Thyroid gland (tissue), 4 donors: Measurements from ENCODE around the gene PARP9.

Experiments
- CTCF ChIP-seq, 6 experiments: fragments of 200-600 bp in 3 of 6; fragments of 450-650 bp in 3 of 6; sonication (generic) in 3 of 6; IDR thresholded peaks; one replicate each; pipeline ENCODE4 v1.5.1; 2016 to 2019; ENCODE audit warnings: antibody characterized with exemption in 6 of 6, mild to moderate bottlenecking in 2 of 6, inconsistent platforms in 1 of 6, moderate library complexity in 1 of 6
- POLR2A ChIP-seq, 2 donors: fragments of 450-650 bp; IDR thresholded peaks; one replicate each; pipeline ENCODE4 v1.6.1; 2017; ENCODE audit warnings: antibody characterized with exemption in 2 of 2, mild to moderate bottlenecking in 2 of 2, moderate library complexity in 1 of 2

- TF ChIP-seq CTCF (IDR thresholded peaks at IDR 0.05) (no peak), POLR2A (IDR thresholded peaks at IDR 0.05) (no peak)
Measured at GRCh38 chr3:122502941-122503340, 61.2 kb downstream of the PARP9 start.
